Measurements from ENCODE around the gene ZSCAN20. TPM values are rescaled to one million over a fixed set of nuclear protein-coding genes. Genes with fewer than 3 reads are reported as not detected.

The ZSCAN20 gene
- total RNA-seq, 3 donors from 2014 or later (not counting 1 experiment from before 2014, with no cell fraction given): 0.49 to 1.5 (median 1.0) TPM

- H3K27ac ChIP-seq (ENCODE audit: low read length): no peak overlapping the region
- no peak overlapping the region for H3K27ac Mint-ChIP-seq
- H3K36me3 ChIP-seq (ENCODE audit: control insufficient read depth, insufficient read depth, low read length): no peaks in the 10 kb centered on the region
- WGBS (ENCODE audit: insufficient coverage): 85% methylated on average over 12 of the region's 12 CpGs
- DNase-seq (no peak), ATAC-seq (no peak)
- no peak overlapping the region for H3K4me3 Mint-ChIP-seq
- TF ChIP-seq CTCF (IDR thresholded peaks at IDR 0.05): no peak
- peaks cover 12 to 16% of the 10 kb centered on the region in 2 donors for H3K27me3 Mint-ChIP-seq (ENCODE audit: low read depth in 2 of 2)
- no peaks in the 10 kb centered on the region for H3K36me3 Mint-ChIP-seq
- H3K9me3 Mint-ChIP-seq: no peaks in the 10 kb centered on the region
- no peaks in the 10 kb centered on the region for H3K4me1 ChIP-seq (ENCODE audit: control insufficient read depth, insufficient read depth, low read length)
- H3K4me1 Mint-ChIP-seq: no peaks in the 10 kb centered on the region
- H3K27me3 ChIP-seq (ENCODE audit: control insufficient read depth, insufficient read depth, low read length): no peaks in the 10 kb centered on the region
- no peak overlapping the region for H3K4me3 ChIP-seq (ENCODE audit: low read length)
- intact Hi-C loops (cut with micrococcal nuclease): no loop called here
- H3K9me3 ChIP-seq (ENCODE audit: control insufficient read depth, insufficient read depth, low read length): no peaks in the 10 kb centered on the region
These were observed 45.3 kb downstream of the ZSCAN20 start for GRCh38 chr1:33517596-33518250.

- H3K4me3 ChIP-seq (ENCODE audit: low read length): no peak overlapping the region
- H3K36me3 ChIP-seq (ENCODE audit: control insufficient read depth, insufficient read depth, low read length): no peaks in the 10 kb centered on the region
- Mint-ChIP-seq H3K27me3 (ENCODE audit: low read depth in 2 of 2) (peaks cover 18 to 31% of the 10 kb centered on the region in 2 donors), H3K4me1 (no peaks in the 10 kb centered on the region), H3K36me3 (no peaks in the 10 kb centered on the region), H3K9me3 (no peaks in the 10 kb centered on the region), H3K27ac (no peak overlapping the region), H3K4me3 (no peak overlapping the region)
- intact Hi-C loops (cut with micrococcal nuclease): no loop called here
- WGBS (ENCODE audit: insufficient coverage): 80% methylated on average over 26 of the region's 27 CpGs
- H3K27me3 ChIP-seq (ENCODE audit: control insufficient read depth, insufficient read depth, low read length): no peaks in the 10 kb centered on the region
- no peak for DNase-seq
- H3K27ac ChIP-seq (ENCODE audit: low read length): no peak overlapping the region
- H3K4me1 ChIP-seq (ENCODE audit: control insufficient read depth, insufficient read depth, low read length): no peaks in the 10 kb centered on the region
- TF ChIP-seq CTCF (IDR thresholded peaks at IDR 0.05): no peak
- no peaks in the 10 kb centered on the region for H3K9me3 ChIP-seq (ENCODE audit: control insufficient read depth, insufficient read depth, low read length)
- ATAC-seq: no peak
These were observed 46.9 kb downstream of the ZSCAN20 start for GRCh38 chr1:33519240-33519884.

- Histone ChIP-seq H3K4me1 (ENCODE audit: control insufficient read depth, insufficient read depth, low read length) (no peaks in the 10 kb centered on the region), H3K4me3 (ENCODE audit: low read length) (no peak overlapping the region), H3K27ac (ENCODE audit: low read length) (no peak overlapping the region), H3K36me3 (ENCODE audit: control insufficient read depth, insufficient read depth, low read length) (no peaks in the 10 kb centered on the region), H3K9me3 (ENCODE audit: control insufficient read depth, insufficient read depth, low read length) (no peaks in the 10 kb centered on the region), H3K27me3 (ENCODE audit: control insufficient read depth, insufficient read depth, low read length) (peaks cover 4% of the 10 kb centered on the region)
- Mint-ChIP-seq H3K4me3 (no peak overlapping the region), H3K27me3 (ENCODE audit: low read depth in 2 of 2) (peaks cover 24 to 48% of the 10 kb centered on the region in 2 donors), H3K36me3 (no peaks in the 10 kb centered on the region), H3K27ac (no peak overlapping the region), H3K9me3 (no peaks in the 10 kb centered on the region), H3K4me1 (no peaks in the 10 kb centered on the region)
- 88% methylated on average over 3 of the region's 3 CpGs for WGBS (ENCODE audit: insufficient coverage)
- DNase-seq: no peak
- no peak for ATAC-seq
- TF ChIP-seq CTCF (IDR thresholded peaks at IDR 0.05): no peak
- intact Hi-C loops (cut with micrococcal nuclease): no loop called here
These were observed 52.1 kb downstream of the ZSCAN20 start for GRCh38 chr1:33524586-33524985.
